ENCODE measurements around the gene SPECC1L. TPM values are rescaled to one million over a fixed set of nuclear protein-coding genes. Genes with fewer than 3 reads are reported as not detected.

SPECC1L gene
- total RNA-seq, 1 donor from 2014 or later: 39.6 TPM

DNA sequence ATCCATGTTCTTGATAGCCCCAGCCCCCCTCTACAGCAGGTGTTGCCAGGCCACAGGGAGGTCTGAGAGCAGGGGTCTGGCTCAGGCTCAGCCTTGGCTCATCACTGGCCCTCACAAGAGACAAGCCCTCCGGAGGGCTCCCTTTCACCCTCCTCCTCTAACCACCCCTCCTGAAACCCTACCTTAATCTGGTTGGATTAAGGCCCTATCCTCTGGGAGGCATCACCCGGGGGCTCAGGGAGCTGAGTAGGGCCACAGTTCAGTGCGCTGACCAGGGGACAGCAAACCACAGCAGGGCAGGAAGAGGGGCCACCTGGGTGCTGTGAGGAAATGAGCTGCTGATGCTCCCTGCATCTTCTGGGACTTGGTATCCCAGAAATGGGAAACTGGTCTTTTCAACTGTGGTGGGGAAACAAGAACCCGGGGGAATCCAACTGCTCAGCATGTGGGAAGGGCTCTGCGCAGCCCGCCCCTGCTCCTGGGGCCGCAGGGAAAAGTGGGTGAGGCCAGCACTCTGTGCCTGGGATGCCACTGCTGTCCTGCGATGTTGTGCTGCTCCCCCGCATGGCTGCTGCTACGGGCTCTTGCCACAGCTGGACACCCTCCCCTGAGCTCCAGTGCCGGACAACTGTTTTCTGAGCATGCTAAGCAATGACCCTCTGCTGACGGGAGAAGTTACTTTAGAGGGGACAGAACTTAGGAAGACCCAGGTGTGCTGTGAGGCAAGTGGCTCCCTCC lies 174.3 kb downstream of the SPECC1L start:
- peak; percentile 47 for DNase-seq

DNA sequence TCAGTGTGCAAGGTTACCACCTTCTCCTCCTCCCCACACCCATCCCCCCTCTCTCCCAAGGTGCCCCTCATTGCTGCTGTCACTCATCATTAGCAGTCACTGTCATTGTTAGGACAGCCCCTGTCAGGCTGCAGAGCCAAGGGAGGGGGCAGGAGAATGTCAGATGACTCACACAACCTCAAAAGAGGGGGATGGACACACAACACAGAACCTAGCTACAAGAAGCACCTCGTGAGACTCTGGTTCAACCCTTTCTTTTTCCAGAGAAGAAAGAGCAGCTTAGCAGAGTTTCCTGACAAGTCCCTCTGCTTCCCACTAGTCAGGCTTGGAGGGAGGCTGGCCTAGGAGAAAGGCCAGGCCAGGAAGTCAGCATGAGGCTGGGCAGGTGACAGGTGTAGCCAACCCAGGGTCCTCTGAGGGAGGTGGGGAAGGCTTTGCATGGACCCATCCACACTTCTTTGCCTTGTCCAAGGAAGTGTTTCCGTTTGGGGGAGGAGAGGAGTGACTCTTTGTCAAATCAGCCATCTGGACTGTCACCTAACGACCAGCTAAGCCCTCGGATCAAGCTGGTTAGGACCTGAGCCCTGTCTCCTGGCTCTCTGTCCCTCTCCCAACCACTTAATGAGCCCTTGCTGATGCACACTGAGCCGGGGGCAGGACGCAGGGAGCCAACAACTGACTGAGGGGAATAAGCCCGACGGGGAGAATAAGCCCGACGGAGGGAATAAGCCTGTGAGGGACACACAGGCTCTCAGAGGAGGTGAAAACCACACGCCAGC lies 175.0 kb downstream of the SPECC1L start:
- no peak for DNase-seq

DNA sequence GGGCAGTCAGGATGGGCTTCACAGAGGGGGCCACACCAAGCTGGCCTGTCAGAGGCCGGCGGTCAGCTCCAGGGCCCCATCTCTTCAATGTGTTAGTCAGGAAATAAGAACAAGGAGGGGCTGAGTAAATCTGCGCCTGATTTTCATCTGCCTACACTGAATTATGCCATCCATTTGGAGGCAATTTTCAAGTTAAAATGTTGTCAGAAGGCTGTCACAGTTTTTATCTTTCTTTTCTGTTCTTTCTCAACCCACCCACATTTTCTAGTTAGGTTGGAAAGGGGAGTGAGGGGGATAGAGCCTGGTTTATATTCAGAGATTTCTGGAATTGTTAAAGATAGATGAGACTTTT lies 175.6 kb downstream of the SPECC1L start:
- no peak for DNase-seq

DNA sequence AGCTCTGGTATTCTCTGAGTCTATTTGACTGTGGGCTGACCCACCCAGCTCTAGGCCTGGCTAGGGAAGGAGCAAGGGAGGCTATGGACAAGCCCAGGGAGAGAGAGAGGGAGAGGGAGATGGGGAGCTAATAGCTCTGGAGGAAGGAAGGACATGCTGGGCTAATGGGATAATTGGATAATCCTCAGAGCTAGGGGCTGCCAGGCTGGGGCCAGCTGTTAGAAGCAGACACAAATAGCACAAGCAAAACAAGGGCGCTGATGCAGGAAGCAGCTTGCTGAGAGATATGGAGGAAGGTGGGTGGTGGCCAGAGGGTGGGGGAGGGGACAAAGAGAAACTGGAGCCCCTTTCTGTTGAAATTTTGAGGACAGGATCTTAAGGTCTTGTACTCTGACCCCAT lies 180.0 kb downstream of the SPECC1L start:
- peak; percentile 95 for DNase-seq

DNA sequence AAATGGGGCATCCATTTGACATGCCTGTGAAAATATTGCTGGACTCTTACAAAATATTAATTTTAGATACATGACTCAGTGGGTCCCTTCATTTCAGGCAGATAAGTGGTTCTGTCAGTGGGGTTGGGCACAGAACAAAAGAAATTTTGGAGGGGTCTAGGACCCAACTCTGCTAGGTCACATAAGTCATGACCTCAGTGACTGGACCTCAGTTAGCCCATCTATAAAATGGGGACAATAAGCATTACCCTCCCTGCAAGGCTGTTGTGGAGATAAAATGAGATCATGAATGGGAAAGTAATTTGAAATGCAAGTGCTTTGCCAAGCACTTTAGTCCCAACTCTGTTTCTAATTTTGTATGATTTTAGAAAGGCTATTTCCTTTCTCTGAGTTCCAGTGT lies 180.5 kb downstream of the SPECC1L start:
- no peak for DNase-seq

DNA sequence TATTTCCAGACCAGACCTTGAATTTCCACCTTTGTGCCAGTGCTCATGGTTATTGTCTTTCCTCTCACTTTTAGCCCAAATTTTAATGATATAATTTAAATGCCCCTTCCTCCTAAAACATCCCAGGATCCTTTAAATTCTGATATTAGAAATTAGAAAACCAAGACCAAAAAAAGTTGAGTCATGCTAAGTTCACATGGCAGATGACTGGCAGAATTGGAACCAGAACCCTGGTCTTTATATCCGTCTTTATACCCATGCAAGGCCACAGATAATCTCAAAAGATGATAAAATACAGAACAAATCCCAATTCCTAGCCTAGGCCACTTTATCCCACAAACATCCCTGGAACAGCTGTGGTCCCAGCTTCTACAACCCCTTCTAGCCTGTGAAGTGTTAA lies 183.2 kb downstream of the SPECC1L start:
- no peak for DNase-seq

DNA sequence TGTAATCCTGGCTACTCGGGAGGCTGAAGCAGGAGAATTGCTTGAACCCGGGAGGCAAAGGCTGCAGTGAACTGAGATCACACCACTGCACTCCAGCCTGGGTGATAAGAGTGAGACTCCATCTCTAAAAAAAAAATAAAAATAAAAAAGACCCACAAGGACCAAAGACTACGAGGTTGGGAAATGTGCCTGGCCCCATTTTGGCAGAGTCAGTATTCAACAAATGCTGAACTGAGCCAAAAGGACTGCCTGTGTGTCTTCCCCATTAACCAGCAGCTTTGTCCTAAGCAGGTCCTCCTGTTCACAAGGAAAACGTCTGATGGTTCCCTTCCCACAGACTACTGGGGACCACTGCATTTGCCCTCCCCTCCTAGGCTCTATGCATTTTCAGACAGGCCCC lies 184.4 kb downstream of the SPECC1L start:
- DNase-seq: no peak

DNA sequence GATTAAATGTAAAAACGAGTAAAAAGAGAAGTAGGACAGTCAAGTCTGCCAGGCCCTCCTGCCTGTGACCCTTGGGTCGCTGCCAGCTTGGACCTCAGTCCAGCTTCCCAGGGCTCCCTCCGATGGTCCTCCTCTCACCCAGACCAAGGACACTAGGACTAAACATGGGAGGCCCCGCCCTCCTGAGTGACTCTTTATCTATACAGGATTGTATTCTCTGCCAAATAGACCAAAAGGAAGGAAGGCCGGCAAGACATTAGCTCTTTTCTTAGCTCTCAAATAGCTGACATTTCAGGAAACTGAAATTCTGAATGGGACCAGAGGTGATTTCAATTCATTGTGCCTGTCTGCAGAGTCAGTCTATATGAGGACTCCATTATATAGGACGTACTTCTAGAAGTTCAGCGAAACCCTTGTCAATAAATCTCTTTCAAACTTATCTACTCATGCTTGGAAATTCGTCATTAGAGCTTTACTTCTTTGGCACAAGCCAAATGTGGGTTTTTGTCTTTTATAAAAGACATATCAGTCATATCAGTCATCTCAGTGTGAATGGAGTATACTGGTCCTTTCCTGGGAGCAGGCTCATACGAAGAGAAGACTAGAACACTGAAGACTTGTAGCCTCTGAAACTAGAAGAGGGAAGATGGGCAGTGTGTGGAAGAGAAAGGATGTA lies 185.3 kb downstream of the SPECC1L start:
- DNase-seq: no peak

DNA sequence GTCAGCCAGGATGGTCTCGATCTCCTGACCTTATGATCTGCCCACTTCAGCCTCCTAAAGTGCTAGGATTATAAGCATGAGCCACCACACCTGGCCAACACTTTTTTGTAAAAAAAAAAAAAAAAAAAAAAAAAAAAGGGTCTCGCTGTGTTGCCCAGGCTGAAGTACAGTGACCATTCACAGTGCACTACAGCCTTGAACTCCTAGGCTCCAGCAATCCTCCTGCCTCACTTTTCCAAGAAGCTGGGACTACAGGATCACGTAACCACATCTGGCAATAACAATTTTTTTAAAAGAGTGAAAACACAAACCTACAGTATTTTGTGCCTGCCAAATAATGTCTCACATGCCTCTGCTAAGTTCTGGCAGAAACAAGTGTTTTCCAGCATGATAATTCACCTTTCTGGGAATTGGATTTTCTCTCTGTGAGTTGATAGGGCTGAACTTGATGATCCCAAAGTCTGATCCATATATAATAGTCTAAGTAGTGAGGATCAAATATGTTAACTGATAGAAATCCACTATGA lies 187.3 kb downstream of the SPECC1L start:
- peak; percentile 33 for DNase-seq

DNA sequence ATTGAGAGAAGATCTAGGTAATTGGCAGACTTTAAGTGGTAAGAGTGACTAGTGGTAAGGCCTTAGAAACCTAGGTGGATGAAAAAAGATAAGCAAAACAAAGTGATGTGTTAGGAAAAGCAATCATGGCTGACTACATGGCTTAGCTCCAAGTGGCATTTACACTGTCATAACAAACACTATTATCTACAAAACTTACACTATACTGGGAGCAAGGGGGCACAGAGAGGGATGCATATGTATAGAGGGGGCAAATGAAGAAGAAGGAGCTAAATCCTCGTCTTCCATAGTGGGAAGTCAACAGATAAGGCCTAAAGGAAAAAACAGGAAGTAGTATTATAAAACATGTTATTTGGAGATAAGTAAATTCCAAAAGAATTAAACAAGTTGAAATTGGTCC lies 189.3 kb downstream of the SPECC1L start:
- no peak for DNase-seq

DNA sequence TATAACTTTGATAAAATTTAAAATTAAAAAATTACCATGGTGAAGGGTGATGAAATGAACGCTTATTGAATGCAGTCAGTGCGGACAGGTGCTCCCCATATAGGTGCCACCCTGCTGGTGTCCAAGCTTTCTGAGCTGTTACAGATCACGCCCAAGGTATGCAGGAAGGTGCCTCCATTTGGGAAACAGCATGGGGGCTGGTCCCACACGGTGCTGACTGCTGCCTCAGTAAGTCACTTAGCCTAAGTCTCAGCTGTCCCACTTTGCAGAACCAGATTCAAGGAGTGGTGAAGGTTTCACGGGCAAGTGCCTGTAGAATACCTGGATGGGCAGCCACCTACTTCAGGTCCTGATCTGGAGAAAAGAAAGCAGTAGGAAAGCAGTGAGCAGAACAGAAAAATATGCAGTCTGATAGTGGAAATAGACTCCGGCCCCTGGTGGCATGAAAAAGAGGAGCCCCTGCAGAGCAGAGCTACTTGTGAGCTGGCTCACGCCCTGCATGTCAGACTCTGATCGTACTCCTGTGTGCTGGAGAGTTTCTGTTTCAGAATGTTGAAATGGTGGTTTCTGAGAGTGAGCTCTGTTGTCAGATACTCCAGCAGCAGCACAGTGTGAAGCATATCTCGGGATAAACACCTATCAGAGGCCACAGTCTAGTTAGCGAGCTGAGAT lies 189.9 kb downstream of the SPECC1L start:
- DNase-seq: no peak

DNA sequence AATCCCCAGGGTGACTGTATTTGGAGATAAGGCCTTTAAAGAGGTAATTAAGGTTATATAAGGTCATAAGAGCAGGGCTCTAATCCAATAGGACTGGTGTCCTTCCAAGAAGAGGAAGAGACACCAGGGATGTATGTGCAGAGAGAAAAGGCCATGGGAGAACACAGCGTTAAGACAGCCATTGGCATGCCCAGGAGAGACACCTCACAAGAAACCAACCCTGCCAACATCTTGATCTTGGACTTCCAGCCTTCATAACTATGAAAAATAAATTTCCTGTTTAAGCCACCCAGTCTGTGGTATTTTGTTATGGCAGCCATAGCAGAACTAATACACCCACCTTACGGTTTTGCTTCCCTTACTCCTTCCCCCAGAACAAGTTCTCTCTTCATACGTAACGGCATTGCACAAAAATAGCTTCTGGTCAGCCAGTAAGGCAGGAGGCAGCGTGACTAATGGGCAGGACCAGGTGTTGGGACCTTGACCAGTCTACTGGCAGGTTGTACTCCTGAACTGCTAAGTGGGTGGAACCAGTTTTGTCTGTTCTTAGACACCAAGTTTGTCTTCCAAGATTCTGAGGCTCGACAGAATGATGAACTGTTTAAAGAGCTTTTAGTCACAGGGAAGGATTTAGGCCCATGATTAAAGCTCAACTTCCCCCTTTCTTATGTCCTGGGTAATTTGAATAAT lies 192.6 kb downstream of the SPECC1L start:
- no peak for DNase-seq

DNA sequence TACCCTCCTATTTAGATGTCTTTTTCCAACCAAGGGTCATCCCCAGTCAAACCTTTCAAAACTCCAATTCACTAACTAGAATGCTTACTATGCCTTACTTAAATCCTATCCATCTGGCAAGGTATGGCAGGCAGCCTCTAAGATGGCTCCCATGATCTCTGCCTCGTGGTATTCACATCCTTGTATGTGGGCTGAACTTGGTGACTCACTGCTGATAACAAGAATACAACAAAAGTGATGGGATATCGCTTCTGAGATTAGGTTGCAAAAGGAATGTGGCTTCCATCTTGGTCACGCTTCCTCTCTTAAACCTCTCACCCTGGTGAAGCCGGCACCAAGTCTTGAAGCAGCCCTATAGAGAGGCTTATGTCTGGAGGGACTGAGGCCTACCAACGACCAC lies 194.9 kb downstream of the SPECC1L start:
- no peak for DNase-seq

DNA sequence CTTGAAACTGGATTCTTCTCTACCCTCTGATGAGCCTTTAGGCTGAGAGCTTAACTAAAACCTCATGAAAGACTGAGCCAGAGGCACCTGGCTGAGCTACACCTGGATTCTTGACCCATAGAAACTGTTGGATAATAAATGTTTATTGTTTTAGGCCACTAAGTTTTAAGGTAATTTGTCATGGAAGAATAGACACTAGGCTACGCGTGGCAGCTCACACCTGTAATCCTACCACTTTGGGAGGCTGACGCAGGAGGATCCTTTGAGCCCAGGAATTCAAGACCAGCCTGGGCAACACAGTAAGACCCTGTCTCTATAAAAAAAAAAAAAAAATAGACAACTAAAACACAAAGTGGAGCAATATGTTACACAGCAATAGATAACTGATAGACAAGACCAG lies 195.3 kb downstream of the SPECC1L start:
- no peak for DNase-seq

DNA sequence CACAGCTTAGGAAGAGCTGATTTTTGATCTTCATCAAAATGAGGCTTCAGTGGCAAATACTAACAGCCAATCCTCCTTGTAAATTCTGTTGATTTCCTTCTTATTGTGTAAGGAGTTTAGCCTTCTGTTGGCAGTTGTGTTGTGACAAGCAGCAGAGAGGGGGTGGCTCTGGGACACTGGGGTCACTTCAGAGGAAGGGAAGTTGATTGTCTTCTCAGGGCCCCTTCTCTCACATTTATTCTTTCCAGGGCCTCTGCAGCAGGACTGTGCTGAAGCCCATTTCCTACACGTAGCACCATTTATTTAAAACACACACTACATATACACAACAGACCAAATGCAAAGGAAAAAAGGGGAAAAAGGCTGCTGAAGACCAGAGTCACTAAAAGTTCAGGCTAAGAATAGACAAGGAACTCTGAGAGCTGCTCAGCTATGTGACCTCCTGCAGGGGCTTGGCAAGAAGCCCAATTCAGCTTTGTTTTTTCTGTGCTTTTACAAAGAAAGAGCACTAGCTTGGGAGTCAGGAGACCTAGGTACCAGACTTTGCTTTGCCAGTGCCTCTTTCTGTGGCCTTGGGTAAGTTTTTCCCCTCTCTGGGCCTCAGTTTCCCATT lies 196.2 kb downstream of the SPECC1L start:
- DNase-seq: peak; percentile 68

DNA sequence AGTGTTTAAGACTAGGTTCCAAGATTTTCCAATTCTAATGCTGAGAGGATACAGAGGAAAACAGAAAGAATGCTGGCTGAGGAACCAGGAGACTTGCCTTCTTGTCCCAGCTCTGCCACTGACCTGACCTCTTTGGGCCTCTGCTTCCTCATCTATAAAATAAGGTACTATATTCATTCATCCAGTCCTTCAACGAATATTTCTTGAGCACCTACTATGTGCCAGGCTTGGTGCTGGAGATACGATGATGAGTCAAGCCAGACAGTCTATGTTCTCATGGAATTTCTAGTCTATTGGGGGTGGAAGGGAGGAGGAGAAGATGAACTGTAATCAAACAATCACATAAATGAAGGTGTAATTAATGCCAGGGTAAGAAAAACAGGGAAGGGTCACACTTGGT lies 196.7 kb downstream of the SPECC1L start:
- no peak for DNase-seq

Other genes starting within 250 kb of the SPECC1L start
- 0.82 TPM for gene SUSD2, start 89.3 kb upstream of the SPECC1L start, total RNA-seq
- 4.9 TPM for gene GGT5, start 25.7 kb upstream of the SPECC1L start, total RNA-seq
- gene ADORA2A, start 156.8 kb downstream of the SPECC1L start, total RNA-seq: 20.7 TPM
- gene UPB1, start 224.5 kb downstream of the SPECC1L start, total RNA-seq: 0.21 TPM